ENCODE measurements around the gene BACE2. TPM values are rescaled to one million over a fixed set of nuclear protein-coding genes. Genes with fewer than 3 reads are reported as not detected.

The BACE2 gene
- total RNA-seq, 1 experiment from 2014 or later = 23.2 TPM

- Histone ChIP-seq H3K79me2 (ENCODE audit: insufficient read depth, low read length) (0 out of 2 replicates have a peak, but pooled peaks cover 3% of the 10 kb centered on the region), H3K9me3 (ENCODE audit: control insufficient read depth in 1 of 2, insufficient read depth in 1 of 2, low read depth in 1 of 2, low read length in 2 of 2) (no peaks in the 10 kb centered on the region), H2AFZ (ENCODE audit: low read depth, low read length, poor library complexity, severe bottlenecking) (no peak overlapping the region), H3K27me3 (ENCODE audit: insufficient read depth, low read length) (no peaks in the 10 kb centered on the region), H3K9me2 (ENCODE audit: insufficient read depth) (no peaks in the 10 kb centered on the region), H3K36me3 (ENCODE audit: control insufficient read depth in 1 of 2, insufficient read depth in 2 of 2, low read length in 2 of 2) (no peaks in the 10 kb centered on the region), H3K4me2 (ENCODE audit: low read length) (no peak overlapping the region), H3K9ac (ENCODE audit: low read length) (no peak overlapping the region), H4K20me1 (ENCODE audit: insufficient read depth) (no peaks in the 10 kb centered on the region), H3K27ac (ENCODE audit: low read depth, low read length) (no peak overlapping the region), H3K4me3 (replicated peaks in 1 of 2; ENCODE audit: low read depth in 1 of 2, low read length in 2 of 2) (no peak overlapping the region), H3K4me1 (ENCODE audit: control insufficient read depth in 1 of 2, insufficient read depth in 2 of 2, low read length in 2 of 2) (peaks cover 2 to 13% of the 10 kb centered on the region in 2 experiments; a peak in 3 of 4 replicates)
- CTCF ChIA-PET = no interaction called here
- no TSS peak for BruUV-seq (replicated peaks)
- POLR2A ChIA-PET = interaction anchor here (0.7 kb wide), 1 partner anchor 13 kb away, joined by 3 read pairs; no protein-coding TSS in a partner anchor
- TF ChIP-seq ELF1 (IDR thresholded peaks at IDR 0.05; ENCODE audit: borderline replicate concordance, low read depth) = no peak
- TF ChIP-seq, protein P1, sequence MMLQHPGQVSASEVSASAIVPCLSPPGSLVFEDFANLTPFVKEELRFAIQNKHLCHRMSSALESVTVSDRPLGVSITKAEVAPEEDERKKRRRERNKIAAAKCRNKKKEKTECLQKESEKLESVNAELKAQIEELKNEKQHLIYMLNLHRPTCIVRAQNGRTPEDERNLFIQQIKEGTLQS (IDR thresholded peaks at IDR 0.05) = no peak
- TF ChIP-seq EZH2phosphoT487 (IDR thresholded peaks at IDR 0.05; ENCODE audit: borderline replicate concordance) = no peak
- TF ChIP-seq, protein P2, sequence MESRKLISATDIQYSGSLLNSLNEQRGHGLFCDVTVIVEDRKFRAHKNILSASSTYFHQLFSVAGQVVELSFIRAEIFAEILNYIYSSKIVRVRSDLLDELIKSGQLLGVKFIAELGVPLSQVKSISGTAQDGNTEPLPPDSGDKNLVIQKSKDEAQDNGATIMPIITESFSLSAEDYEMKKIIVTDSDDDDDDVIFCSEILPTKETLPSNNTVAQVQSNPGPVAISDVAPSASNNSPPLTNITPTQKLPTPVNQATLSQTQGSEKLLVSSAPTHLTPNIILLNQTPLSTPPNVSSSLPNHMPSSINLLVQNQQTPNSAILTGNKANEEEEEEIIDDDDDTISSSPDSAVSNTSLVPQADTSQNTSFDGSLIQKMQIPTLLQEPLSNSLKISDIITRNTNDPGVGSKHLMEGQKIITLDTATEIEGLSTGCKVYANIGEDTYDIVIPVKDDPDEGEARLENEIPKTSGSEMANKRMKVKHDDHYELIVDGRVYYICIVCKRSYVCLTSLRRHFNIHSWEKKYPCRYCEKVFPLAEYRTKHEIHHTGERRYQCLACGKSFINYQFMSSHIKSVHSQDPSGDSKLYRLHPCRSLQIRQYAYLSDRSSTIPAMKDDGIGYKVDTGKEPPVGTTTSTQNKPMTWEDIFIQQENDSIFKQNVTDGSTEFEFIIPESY (IDR thresholded peaks at IDR 0.05; ENCODE audit: extremely low read depth, insufficient replicate concordance, low read length) = no peak
- no peak for TF ChIP-seq EZH2 (IDR thresholded peaks at IDR 0.05)
- no peak for TF ChIP-seq CEBPB (IDR thresholded peaks at IDR 0.05; ENCODE audit: low read depth)
- no peak for TF ChIP-seq POLR2AphosphoS5 (IDR thresholded peaks at IDR 0.05; ENCODE audit: low read depth, low read length)
- TF ChIP-seq ZNF274 (IDR thresholded peaks at IDR 0.05; ENCODE audit: low read depth, low read length) = no peak
- TF ChIP-seq FOSL1 (IDR thresholded peaks at IDR 0.05; ENCODE audit: low read depth) = no peak
- no peak for TF ChIP-seq CBX3 (IDR thresholded peaks at IDR 0.05; ENCODE audit: low read depth)
- no peak for TF ChIP-seq SP1 (IDR thresholded peaks at IDR 0.05; ENCODE audit: low read depth)
- no peak for TF ChIP-seq TCF7L2 (IDR thresholded peaks at IDR 0.05; ENCODE audit: borderline replicate concordance, extremely low read depth, insufficient read depth, insufficient read length)
- TF ChIP-seq, protein P3, sequence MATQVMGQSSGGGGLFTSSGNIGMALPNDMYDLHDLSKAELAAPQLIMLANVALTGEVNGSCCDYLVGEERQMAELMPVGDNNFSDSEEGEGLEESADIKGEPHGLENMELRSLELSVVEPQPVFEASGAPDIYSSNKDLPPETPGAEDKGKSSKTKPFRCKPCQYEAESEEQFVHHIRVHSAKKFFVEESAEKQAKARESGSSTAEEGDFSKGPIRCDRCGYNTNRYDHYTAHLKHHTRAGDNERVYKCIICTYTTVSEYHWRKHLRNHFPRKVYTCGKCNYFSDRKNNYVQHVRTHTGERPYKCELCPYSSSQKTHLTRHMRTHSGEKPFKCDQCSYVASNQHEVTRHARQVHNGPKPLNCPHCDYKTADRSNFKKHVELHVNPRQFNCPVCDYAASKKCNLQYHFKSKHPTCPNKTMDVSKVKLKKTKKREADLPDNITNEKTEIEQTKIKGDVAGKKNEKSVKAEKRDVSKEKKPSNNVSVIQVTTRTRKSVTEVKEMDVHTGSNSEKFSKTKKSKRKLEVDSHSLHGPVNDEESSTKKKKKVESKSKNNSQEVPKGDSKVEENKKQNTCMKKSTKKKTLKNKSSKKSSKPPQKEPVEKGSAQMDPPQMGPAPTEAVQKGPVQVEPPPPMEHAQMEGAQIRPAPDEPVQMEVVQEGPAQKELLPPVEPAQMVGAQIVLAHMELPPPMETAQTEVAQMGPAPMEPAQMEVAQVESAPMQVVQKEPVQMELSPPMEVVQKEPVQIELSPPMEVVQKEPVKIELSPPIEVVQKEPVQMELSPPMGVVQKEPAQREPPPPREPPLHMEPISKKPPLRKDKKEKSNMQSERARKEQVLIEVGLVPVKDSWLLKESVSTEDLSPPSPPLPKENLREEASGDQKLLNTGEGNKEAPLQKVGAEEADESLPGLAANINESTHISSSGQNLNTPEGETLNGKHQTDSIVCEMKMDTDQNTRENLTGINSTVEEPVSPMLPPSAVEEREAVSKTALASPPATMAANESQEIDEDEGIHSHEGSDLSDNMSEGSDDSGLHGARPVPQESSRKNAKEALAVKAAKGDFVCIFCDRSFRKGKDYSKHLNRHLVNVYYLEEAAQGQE (IDR thresholded peaks at IDR 0.05; ENCODE audit: low read depth) = no peak
- TF ChIP-seq JUND (IDR thresholded peaks at IDR 0.05) = no peak
- TF ChIP-seq CTCF (IDR thresholded peaks at IDR 0.05 in 2 of 3, conservative IDR thresholded peaks at IDR 0.05 in 1 of 3; ENCODE audit: borderline replicate concordance in 1 of 3, insufficient read depth in 1 of 3, low read depth in 2 of 3, low read length in 2 of 3) = no peak
- TF ChIP-seq ZFX (IDR thresholded peaks at IDR 0.05) = no peak
- TF ChIP-seq SIN3A (IDR thresholded peaks at IDR 0.05; ENCODE audit: low read depth) = no peak
- TF ChIP-seq RAD21 (IDR thresholded peaks at IDR 0.05; ENCODE audit: low read depth) = no peak
- TF ChIP-seq POLR2A (IDR thresholded peaks at IDR 0.05; ENCODE audit: borderline replicate concordance, extremely low read depth, insufficient read depth, insufficient read length) = no peak
- intact Hi-C loops (cut with micrococcal nuclease) = no loop called here
- RAD21 ChIA-PET (ENCODE audit: low non-redundant PET in 1 of 2, low total read pairs in 2 of 2, uncharacterized antibody in 2 of 2, unreplicated experiment in 2 of 2) = no interaction called here
- DNase-seq (ENCODE audit: low read depth, low spot score) (no peak), ATAC-seq (peak; percentile 50)
Measured at GRCh38 chr21:41196993-41197392, 29.0 kb downstream of the BACE2 start.

Measured in HCT116 (cell line).